Tibial nerve (tissue), 4 donors: ENCODE data around the gene PLB1.

Experiments used
- EP300 ChIP-seq, 2 donors: sonication (generic); formaldehyde crosslinking; IDR thresholded peaks; one replicate each; pipeline ENCODE4 v1.6.1; 2017; ENCODE audit warnings: antibody characterized with exemption in 2 of 2, mild to moderate bottlenecking in 1 of 2
- POLR2A ChIP-seq, 2 donors: fragments of 450-650 bp; IDR thresholded peaks; one replicate each; pipeline ENCODE4 v1.6.1; 2017; ENCODE audit warnings: antibody characterized with exemption in 2 of 2, mild to moderate bottlenecking in 2 of 2, moderate library complexity in 2 of 2
- TF ChIP-seq, protein P1 (sequence below), 5 experiments: fragments of 200-600 bp in 3 of 5; fragments of 450-650 bp in 2 of 5; sonication (generic) in 3 of 5; IDR thresholded peaks; one replicate each; pipeline ENCODE4 v1.5.1; 2016 to 2019; ENCODE audit warnings: antibody characterized with exemption in 5 of 5, mild to moderate bottlenecking in 3 of 5, moderate library complexity in 2 of 5

DNA sequence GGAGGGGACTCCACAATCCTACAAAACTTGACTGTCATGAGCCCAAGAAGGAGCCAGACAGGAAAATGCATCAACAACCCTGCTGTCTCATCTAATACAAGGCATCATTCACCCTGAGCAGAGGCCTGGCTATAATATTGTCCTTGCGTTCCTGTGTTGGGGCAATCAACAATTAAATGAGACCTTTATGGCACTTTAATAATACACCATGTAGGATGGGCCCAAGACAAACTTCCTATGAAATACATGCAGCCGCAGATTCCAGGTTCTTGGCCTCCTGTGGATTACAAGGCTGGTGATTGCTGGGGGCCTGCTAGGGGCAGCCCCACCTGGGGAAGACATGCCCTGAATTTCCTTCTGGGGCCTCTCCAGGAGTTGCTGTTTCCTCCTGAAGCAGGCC, 173.0 kb downstream of the PLB1 start:
- TF ChIP-seq, protein P1, sequence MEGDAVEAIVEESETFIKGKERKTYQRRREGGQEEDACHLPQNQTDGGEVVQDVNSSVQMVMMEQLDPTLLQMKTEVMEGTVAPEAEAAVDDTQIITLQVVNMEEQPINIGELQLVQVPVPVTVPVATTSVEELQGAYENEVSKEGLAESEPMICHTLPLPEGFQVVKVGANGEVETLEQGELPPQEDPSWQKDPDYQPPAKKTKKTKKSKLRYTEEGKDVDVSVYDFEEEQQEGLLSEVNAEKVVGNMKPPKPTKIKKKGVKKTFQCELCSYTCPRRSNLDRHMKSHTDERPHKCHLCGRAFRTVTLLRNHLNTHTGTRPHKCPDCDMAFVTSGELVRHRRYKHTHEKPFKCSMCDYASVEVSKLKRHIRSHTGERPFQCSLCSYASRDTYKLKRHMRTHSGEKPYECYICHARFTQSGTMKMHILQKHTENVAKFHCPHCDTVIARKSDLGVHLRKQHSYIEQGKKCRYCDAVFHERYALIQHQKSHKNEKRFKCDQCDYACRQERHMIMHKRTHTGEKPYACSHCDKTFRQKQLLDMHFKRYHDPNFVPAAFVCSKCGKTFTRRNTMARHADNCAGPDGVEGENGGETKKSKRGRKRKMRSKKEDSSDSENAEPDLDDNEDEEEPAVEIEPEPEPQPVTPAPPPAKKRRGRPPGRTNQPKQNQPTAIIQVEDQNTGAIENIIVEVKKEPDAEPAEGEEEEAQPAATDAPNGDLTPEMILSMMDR (IDR thresholded peaks at IDR 0.05) = no peak
- TF ChIP-seq POLR2A (IDR thresholded peaks at IDR 0.05) (no peak), EP300 (IDR thresholded peaks at IDR 0.05) (no peak)
